ENCODE measurements around the gene TCP10L. TPM values are rescaled to one million over a fixed set of nuclear protein-coding genes. Genes with fewer than 3 reads are reported as not detected.
"Not testable (repeated sequence)": the region's sequence is repeated elsewhere in the genome, so short reads cannot be mapped to it uniquely, and the experiment has no call there.

TCP10L gene
- polyA plus RNA-seq, 1 donor: 1.3 TPM

DNA sequence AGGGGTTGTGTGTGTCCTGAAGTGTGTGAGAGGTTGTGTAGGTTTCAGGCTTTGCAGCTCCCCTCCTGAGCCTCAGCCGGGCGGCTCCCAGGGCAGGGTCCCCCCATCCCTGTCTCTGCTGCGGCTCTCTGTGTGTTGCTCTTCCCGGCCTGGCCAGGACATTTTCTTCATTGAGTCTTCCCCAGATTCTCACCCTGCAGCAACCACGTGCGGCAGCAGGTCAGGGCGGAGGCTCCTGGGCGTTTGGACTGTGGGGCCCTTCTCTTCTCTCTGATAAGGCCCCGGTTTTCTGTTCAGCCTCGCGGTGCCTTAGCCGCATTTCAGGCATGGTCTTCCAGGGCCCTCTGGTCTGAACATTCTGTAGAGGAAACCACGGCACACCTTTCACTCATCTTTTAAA is 1.8 kb upstream of the TCP10L start:
- no peak for DNase-seq (ENCODE audit: low read depth)

DNA sequence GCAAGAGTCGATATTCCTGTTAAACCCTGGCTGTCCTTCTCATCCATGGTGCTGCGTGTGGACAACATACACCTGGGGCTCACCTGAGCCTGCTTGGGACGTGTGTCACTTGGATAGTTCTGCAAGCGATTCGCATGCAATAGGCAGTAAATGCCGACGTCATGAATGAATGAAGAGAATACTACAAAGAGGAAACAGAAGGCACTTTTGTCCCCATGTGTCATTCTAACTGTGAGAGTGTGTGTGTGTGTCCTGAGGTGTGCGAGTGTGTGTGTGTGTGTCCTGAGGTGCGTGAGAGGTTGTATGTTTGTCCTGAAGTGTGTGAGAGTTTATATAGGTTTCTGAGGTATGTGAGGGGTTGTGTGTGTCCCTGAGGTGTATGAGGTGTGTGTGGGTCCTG is 647 bp upstream of the TCP10L start:
- DNase-seq (ENCODE audit: low read depth): no peak

DNA sequence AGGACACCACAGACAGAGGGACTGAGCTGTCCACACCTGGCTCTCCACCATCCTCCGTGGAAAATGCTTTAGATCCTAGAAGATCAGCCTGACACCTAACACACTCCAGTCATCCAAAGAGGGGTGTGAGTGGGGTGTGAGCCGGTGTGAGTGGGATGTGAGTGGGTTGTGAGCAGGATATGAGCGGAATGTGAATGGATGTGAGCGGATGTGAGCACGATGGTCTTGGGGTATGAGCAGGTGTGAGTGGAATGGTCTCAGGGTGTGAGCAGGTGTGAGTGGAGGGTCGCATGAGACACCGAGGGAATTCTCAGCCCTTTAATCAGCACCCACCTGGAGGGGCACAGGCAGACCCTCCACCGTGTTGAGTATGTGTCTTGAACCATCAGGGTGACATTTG is 851 bp downstream of the TCP10L start:
- no peak for DNase-seq (ENCODE audit: low read depth)

DNA sequence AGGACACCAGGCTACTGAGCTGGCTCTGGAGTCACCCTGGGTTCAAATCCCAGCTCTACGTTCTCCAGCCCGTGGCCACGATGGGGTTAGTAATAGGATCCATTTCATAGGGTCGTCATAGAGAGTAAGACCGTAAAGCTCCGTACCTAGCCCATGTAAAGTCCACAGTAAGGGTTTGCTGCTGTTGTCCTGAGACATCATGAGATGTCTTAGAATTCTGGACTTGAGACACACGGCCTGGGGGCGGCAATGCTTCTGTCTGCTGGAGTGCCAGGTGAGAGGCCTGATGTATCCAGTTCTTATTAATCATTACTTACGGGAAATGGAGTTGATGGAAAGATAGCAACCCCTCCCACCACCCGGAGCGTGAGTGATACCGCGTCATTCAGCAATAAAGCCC is 3.6 kb downstream of the TCP10L start:
- DNase-seq (ENCODE audit: low read depth): no peak

DNA sequence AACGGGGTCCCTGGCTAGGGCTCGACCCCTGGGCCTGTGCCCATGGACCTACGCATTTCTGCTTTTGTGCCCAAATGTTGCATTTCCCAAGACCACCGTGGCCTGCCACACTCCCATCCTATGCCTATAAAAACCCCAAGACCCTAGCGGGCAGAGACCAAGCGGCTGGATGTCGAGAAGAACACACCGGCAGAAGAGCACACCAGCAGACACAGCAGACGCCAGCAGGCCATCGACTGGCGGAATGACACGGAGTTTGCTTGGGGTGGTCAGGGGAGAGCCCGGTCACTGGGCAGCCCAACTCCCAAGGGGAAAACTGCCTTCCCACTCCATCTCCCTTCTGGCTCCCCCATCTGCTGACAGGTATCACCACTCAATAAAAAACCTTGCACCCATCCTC is 4.4 kb downstream of the TCP10L start:
- DNase-seq (ENCODE audit: low read depth): no peak

DNA sequence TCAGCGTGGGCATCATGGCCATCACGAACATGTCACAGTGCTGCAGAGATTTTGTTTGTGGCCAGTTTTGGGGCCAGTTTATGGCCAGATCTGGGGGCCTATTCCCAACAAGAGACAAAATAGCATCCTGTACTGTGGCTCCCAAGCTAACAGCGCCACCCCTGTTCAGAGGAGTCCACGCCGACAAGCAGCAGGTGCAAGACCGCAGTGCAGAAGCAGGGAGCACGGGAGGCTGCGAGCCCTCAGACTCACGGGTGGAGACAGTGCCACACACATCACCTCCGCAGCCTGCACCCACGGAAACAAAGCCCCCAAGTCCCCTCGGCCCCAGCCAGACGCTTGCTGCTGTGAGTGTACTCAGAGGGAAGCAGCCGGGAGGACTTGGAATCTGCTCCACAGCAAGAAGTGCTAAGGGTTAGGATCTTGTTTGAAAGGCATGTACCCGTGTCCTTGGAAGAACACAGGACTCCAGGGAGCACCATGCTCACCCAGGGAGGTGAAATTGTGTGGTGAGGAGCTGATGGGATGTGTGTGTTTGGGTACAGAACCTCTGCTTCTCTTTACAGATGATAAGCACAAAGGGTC is 7.1 kb downstream of the TCP10L start:
- DNase-seq (ENCODE audit: low read depth): no peak

DNA sequence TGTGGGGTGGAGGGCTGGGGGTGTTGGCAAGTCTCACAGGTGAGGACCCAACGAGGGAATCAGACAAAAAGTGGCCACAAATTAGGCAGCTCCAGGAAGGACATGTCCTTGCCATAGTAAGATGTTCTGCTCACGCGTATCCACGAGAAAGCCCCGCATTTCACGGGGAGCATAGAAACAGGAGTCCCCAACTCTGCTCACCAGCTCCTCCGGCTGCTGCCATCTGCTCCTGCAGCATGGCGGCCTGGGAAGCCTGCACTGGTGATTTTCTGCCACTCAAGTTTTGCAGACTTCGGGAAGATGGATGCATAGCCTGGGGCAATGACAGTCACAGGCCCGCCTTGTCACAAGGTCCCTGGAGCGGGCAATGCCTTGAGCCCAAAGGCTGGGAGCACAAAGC is 9.3 kb downstream of the TCP10L start:
- no peak for DNase-seq (ENCODE audit: low read depth)

DNA sequence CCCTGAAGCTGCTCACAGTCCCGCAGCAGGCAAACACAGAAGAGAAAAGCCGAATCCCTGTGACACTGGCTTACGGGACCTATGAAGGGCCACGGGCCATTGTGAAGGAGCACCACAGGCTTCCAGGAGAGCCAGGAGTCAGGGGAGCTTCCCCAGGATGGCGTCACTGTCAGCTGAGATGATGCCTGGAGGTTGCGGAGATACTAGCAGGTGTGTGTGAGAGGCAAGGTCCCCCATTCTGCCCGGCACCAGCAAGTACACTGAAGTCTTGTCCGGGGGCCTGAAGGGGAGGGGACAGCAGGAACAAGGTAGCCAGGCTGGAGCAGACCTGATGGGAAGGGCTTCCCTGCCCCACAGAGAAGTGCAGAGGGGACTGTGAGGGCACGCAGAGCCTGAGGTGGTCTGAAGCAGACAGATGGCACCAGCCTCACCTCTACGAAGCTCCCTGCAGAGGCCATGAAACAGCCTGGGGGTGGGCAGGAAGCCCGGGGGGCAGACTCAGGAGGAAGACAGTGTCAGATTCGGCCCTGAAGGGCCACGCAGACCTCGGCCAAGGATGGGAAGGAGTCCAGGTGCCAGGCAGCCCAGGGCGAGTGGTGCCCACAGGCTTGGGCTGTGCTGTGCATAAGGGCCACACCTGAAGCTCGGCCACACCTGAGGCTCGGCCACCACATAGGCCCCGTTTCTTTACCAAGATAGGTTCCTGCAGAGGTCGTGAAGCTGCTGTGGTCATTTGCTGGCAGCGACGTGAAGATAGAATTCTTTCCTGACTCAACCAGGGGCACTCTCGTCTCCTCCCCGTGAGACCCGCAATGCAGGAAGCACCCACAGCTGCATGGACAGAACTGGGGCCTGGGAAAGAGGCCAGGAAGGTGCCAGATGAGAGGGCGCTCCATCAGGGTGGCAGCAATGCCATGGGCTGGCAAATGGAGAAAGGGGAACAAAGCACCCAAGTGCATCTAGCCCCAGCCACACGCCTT is 10.1 kb downstream of the TCP10L start:
- DNase-seq (ENCODE audit: low read depth): no peak

DNA sequence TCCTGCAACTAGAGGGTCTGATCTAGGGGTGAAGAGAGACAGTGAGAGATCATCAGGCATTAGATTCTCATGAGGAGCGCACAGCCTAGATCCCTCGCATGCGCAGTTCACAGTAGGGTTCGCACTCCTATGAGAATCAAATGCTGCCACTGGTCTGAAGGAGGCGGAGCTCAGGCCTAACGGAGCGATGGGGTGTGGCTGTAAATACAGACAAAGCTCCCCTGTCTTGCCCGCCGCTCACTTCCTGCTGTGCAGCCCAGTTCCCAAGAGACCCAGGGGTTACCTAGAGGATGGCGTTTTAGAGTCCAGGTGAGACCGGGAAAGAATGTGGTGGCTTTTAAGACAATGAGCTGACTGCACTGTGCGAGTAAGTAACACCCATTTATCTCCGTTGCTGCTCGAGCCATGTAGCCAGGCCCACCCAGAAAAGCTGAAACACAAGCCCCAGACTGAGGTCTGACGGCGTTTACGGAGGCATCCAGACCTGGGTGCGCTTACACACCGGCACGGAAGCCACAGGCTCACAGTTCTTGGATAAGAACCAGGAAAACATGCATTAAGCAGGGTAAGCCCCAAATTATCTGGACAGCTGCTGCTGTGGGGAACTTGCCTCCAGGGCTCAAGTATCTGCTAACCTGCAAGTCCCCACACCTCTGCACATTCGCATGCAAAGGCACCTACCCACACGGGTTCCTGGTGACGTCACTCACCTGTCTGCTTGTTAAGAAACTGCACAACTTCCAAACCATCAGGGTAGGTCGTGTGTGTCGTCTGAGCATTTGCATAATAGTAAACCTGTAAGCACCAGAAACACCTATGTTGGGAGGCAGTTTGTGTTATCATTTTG is 12.5 kb downstream of the TCP10L start:
- DNase-seq (ENCODE audit: low read depth): no peak

DNA sequence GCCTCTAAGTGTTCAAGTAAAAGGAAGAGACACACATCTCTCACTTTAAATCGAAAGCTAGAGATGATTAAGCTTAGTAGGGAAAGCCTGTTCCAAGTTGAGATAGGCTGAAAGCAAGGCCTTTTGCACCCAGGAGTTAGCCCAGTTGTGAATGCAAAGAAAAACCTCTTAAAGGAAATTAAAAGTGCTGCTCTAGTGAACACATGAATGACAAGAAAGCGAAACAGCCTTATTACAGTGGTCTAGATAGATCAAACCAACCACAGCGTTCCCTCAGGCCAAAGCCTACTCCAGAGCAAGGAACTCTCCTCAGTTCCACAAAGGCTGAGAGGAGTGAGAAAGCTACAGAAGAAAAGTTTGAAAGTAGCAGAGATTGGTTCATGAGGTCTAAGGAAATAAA is 14.9 kb downstream of the TCP10L start:
- no peak for DNase-seq (ENCODE audit: low read depth)

DNA sequence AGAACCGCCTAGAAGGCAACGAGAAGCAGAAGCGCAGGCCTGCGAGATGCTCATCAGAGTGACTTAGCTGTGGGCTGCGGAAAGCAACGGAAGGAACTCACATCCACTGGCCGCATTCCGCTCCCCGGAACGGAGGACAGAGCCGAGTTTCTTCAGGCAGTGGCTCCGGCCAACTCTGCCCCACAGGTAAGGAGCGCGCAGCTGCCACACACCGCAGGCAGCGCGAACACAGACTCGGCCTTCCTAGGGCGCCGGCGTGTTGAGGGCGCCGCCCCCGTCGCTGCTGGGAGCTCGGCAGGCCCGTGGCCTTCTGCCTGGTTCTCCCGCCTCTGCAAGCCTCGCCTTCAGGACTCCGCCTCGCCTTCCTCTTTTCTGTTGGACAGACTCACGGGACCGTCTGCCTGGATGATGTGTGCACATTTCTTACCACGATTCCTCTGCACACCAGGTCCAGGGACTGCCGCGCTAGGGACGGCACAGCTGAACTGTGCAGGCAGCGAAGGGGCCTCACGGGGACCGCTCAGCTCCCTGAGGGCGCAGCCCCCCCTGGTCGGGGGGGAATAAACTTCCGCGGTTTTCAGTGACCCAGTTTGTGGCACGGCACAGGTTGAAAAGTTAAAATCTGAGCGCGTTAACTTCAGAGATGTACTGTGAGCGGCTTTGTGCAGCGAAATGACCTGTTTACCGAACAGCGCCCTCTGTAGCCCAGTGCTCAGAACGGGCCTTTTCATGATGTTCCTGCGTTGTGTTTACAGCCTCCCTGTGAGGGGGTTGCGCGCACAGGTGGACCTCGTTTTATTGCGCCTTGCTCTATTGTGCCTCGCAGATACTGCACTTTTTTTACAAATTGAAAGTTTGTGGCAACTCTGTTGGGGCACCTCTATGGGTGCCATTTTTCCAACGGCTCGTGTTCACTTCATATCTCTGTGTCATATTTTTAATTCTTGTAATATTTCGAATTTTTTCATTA is 15.8 kb downstream of the TCP10L start:
- peak; percentile 52 for DNase-seq (ENCODE audit: low read depth)

DNA sequence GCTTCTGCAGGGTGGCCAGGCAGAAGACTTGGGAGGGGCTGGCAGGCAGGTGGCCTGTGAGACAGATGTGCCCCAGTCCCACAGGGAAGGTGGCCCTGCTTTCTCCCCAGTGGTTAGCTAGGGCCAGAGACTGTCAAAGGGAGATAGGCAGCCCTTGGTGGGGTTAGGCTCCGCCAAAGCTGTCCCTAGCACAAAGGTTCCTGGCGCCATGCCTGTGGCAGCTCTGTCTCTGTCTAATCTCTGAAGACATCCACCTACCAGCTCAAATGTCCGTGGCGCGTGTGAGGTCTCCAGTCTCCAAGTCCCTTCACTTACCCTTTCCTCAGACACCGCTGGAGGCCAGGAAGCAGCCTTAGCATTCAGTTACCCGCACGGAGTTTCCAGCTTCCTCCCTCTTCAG is 17.7 kb downstream of the TCP10L start:
- DNase-seq (ENCODE audit: low read depth): no peak

DNA sequence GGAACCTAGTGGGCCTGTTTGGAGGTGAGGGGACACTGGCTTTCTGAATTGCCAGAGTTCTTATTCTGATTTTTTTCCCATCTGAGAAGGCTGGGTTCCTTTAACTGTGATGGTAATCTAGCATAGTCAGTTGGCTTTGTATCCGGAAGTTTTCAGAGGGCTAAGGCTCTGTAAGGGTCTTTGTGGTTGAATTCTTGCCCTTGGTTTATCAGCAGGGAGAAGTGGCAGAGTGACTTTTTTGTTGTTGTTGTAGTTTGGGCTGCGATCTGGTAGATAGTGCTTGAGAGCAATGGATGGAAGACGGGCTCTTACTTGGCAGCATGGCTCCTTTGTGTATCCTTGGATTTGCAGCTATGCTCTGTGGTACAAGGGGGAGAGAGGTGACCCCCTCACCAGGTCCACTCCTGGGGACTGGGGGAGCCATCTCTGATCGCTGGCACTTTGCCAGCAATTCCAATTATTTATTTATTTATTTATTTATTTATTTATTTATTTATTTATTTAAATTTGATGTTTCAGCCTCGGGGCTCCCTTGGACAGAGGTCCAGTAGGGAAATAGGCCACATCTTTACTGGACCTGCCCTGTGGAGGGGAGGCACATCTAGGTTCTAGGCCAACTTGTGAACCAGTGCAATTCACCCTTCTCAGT is 18.5 kb downstream of the TCP10L start:
- no peak for DNase-seq (ENCODE audit: low read depth)

DNA sequence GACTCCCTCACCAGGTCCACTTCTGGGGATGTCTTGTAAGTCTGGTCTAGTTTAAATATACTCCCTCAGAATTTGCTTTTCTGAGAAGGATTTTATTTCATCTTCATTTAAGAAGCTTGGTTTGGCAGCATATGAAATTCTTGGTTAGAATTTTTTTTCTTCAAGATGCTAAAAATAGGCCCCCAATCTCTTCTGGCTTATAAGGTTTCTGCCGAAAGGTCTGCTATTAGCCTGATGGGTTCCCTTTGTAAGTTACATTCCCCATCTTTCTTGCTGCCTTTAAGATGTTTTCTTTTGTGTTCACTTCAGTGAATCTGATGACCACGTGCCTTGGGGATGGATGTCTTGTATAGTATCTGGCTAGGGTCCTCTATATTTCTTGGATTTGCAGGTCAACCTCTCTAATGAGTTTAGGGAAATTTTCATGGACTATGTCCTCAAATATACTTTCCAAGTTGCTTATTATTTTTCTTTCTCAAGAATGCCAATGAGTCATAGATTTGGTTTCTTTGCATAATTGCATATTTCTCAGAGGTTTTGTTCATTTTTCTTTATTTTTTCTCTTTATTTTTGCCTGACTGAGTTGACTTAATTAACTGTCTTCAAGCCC is 19.4 kb downstream of the TCP10L start:
- no peak for DNase-seq (ENCODE audit: low read depth)

DNA sequence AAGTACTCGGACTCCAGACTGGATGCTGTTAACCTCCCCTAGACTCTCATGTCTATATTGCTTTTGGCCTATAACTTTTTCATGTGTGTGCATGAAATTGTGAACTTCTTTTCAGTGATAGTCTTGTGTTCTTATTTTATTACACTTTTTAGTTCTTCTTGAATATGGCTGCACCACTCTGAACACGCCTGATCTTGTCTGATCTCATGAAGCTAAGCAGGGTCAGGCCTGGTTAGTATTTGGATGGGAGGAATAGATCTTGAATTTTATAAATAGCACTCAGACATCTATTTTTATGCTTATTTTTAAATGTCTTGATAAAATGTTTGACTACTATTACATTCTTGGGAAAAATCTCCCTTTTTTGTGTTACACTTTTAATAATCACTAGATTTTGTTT is 22.4 kb downstream of the TCP10L start:
- DNase-seq (ENCODE audit: low read depth): no peak

DNA sequence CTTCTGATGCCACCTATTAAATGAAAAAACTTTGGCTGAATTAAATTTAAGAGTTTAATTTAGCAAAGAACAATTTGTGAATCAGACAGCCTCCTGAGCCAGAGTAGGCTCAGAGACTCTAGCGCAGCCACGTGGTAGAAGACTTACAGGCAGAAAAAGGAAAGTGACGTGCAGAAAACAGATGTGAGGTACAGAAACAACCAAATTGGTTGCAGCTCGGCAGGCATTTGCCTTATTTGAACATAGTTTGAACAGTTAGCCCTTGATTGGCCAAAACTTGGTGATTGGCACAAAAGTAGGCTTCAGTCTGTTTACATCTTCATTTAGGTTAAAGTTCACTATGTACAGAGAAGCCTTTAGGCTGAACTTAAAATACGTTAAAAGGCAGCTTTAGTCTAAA is 22.9 kb downstream of the TCP10L start:
- no peak for DNase-seq (ENCODE audit: low read depth)

DNA sequence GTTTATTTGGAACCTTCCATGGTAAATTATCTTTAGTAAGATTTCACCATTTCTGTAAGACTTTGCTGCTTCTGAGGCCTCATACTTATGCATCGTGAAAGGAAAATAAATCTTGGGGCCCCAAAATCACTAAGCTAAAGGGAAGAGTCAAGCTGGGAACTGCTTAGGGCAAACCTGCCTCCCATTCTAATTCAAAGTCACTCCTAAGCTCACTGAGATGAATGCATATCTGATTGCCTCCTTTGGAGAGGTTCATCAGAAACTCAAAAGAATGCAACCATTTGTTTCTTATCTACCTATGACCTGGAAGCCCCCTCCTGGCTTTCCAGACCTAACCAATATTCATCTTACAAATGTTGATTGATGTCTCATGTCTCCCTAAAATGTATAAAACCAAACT is 23.8 kb downstream of the TCP10L start:
- not testable (repeated sequence) for DNase-seq (ENCODE audit: low read depth)

DNA sequence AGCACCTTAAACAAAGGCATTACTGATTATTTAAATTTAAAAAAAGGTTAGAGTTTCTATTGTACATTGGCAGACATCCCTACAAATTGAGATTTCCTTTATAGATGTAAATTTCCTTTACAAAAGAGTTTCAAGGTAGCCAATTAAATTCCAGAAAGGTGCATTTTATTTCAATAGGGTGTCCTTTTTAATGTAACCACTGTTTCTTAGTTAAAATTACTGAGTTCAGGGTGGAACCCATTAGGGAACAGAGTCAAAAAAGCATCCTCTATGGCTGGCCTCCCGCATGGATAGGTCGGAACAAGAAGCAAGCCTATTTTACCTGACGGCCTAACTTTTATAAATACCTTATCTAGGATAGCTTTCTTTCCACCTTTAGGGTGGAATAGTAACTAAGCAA is 24.4 kb downstream of the TCP10L start:
- no peak for DNase-seq (ENCODE audit: low read depth)

DNA sequence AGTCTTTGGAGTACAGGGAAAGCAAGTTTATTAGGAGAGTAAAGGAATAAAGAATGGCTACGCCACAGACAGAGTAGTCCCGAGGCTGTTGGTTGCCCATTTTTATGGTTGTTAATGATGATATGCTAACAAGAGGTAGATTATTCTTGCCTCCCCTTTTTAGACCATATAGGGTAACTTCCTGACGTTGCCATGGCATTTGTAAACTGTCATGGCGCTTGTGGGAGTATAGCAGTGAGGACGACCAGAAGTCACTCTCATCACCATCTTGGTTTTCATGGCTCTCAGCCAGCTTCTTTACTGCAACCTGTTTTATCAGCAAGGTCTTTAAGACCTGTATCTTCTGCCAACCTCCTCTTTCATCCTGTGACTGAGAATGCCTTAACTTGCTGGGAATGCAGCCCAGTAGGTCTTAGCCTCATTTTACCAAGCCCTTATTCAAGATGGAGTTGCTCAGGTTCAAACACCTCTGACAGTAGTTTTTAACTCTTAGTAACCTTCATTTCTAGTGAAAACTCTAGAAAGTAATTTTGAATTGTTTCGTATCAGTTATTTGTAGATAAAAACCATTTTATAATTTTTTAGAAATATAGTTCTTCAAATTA is 26.2 kb downstream of the TCP10L start:
- DNase-seq (ENCODE audit: low read depth): no peak

DNA sequence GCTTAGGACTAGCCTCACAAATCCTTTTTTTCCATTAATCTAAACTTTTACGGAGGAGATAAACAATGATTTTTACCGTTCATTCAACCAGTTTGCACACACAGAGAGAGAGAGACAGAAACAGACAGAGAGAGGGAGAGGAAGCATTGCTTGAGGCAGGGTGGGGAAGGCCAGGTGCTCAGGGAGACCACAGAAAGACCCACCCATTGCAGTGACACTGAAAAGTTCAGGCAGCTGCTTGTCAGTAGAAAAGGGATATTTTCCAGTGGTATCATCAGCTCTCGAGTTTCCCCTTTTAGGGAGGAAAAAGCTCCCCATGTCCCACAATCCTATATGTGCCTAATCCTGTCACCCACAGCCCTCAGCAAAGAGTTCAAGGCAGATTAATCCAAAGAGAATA is 27.2 kb downstream of the TCP10L start:
- DNase-seq (ENCODE audit: low read depth): no peak

Data from forelimb muscle (tissue), 1 donor.